ENCODE results near the gene APBB1IP.
A peak's percentile ranks its signal among the peaks of the same experiment; 100 is the strongest.
"Not testable (repeated sequence)": the region's sequence is repeated elsewhere in the genome, so short reads cannot be mapped to it uniquely, and the experiment has no call there.

The APBB1IP gene

DNA sequence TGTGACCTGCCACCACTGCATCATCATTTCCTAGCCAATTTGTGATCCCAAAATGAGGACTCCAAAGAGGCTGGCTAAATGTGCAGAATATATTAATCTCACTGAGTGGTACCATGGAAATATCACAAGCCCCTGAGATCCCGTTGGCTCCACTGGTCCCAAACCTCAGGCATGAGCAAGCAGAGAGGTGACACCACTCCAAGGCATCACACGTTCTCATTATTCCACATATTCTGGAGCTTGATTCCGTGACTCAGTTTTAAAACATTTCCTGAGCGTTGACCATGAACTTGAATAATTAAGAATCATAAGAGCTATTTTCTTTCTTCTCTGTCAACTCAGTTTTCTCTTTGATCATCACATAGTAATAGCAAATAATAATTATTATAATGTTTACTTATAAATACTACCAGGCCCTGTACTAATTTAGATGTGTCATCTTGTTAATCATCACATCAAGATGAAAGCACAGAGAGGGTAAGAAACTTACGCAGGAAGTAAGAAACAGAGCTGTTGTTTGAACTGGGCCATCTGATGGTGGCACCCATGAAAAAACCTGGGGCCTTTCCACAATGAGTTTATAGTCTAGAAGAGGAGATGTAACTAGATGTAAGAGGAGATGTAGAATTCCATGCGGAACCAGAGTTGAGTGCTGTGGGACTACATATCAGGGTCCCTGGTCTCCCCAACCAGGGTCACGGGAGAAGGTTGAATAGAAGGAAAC lies 3.5 kb downstream of the APBB1IP start:
- no peak for DNase-seq (ENCODE audit: low read depth in 2 of 3, low spot score in 2 of 3)

GRCh38 chr10:26445411-26446031 lies 7.4 kb downstream of the APBB1IP start:
- no peak for DNase-seq (ENCODE audit: low read depth in 2 of 3, low spot score in 2 of 3)

DNA sequence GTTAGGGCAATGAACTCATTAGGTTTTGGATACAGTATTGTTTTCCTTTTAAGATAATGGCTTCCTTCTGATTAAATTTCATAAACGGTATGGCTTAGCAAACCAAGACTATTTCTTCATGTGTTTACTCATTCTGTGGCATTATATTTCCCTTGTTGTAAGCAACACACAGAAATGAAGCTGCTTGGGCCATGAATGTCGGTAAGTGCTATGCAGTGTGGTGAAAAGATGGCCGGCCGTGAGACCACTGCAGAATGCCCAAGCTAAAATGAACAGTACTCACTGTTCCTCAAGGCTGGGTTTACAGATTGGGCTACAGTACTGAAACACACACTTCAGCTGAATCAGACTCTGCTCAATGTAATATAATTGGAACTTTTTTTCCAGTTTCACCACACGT lies 8.1 kb downstream of the APBB1IP start:
- DNase-seq (ENCODE audit: low read depth in 2 of 3, low spot score in 2 of 3), result no peak

DNA sequence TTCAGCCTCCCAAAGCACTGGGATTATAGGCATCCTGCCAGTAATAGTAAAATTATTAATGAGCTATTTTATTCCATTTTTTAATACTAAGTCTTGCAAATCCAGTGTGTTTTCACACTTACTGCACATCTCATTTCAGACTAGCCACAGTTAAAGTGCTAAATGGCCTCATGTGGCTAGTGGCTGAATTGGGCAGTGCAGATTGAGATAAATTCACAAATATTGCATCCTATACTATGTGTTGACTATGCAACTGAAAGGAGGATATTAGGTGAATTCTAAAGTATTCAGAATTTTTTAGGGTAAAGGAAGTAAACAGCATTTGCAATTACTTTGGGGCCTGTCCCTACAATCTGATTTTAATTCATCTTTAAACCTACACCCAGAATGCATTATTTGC lies 10.2 kb downstream of the APBB1IP start:
- DNase-seq (ENCODE audit: low read depth in 2 of 3, low spot score in 2 of 3), result no peak

DNA sequence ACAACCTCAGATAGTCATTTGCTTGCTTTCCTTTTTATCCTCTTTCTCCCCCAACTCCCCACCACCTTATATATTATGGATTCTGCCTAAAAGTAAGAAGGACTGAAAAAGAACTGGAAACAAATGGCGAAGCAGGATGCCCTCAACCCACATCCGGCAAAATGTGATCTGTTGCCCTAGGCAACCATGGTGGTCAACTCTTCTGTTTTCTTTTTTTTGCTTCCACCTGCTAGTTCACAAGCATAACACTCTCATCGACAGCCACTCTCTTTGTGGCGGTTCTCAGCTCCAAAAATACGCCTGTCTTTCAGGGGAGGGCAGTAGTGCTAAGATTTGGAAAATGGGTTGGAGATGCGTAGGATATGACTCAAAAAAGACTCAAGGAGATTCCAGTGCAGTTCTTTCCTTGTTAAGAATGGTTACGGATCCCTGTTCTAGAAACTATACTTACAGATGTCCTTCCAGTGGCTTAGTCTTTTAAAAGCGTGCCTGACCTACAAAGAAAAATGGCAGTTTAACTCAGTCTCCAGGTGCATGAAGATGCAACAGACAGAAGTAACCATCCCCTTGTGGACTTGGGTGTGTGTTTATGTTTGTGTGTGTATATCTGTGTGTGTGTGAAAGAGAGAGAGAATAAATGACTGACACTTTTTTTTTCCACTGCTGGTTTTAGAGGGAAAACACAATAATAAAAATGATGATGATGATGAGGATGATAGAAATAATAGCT lies 10.7 kb downstream of the APBB1IP start:
- DNase-seq (ENCODE audit: low read depth in 2 of 3, low spot score in 2 of 3), result peak in 1 of 3 experiments; percentile 29

DNA sequence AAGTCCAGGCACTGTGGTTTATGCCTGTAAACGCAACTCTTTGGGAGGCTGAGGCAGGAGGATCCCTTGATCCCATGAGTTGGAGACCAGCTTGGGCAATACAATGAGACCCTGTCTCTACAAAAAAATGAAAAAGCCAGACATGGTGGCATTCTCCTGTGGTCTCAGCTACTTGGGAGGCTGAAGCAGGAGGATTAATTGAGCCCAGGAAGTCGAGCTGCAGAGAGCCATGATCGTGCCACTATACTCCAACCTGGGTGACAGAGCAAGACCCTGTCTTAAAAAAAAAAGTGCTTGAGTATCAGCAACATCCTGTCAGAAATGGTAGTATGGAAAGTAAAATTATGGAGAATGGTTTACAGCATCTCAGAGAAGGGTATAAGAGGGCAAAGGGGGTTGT lies 11.6 kb downstream of the APBB1IP start:
- DNase-seq (ENCODE audit: low read depth in 2 of 3, low spot score in 2 of 3), result no peak

GRCh38 chr10:26451903-26452302 lies 13.8 kb downstream of the APBB1IP start:
- no peak for DNase-seq (ENCODE audit: low read depth in 2 of 3, low spot score in 2 of 3)

DNA sequence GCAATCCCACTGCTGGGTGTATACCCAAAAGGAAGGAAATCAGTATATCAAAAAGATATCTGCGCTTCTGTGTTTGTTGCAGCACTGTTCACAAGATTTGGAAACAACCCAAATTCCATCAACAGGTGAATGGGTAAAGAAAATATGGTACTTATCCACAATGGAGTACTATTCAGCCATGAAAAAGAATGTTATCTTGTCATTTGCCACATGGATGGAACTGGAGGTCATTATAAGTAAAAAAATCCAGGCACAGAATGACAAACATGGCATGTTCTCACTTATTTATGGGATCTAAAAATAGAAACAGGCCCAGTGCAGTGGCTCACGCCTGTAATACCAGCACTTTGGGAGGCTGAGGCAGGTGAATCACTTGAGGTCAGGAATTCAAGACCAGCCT lies 15.7 kb downstream of the APBB1IP start:
- no peak for DNase-seq (ENCODE audit: low read depth in 2 of 3, low spot score in 2 of 3)

GRCh38 chr10:26454891-26455290 lies 16.8 kb downstream of the APBB1IP start:
- DNase-seq (ENCODE audit: low read depth in 2 of 3, low spot score in 2 of 3), result no peak

DNA sequence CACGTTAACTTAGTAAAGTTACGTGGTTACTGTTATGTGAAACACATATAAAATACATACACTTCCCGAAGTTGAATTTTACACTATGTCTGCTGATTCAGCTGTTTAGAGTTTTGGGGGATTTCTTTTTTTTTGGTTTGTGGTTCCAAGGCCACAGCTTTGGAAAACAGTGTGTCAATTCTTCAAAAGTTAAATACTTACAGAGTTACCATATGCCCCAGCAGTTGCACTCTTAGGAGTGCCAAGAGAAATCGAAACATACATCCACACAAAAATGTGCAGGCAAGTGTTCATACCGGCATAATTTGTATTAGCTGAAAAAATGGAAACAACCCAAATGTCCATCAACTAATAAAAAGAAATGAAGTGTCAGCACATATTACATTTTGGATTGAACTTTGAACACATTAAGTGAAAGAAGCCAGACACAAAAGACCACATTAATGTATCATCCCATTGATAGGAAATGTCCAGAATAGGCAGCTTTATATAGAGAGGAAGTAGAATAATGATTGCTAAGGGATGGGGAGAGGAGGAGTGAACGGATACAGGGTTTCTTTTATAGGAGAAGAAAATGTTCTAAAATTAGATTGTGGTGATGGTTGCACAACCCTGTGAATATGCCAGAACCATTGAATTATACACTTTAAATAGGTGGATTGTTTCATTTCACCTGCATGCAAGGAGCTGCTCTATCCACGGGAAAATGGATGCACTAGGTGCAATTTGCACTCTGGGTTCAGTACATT lies 17.6 kb downstream of the APBB1IP start:
- DNase-seq (ENCODE audit: low read depth in 2 of 3, low spot score in 2 of 3), result no peak

DNA sequence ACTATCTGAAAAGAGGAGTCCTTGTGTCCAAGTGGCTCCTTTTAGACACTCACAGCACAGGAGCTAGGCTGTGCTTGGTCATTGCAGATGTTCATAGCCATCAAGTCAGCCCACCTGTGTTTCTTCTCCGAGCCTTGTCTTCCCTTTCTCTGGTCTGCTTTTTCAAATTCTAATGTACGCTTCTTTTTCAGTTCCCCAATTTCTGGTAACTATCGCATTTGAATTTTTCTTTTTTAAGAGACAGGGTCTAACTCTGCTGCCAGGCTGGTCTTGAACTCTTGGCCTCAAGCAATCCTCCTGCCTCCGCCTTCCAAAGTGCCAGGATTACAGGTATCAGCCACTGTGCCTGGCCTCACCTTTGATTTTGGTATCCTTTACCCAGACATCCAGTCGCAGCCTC lies 18.9 kb downstream of the APBB1IP start:
- no peak for DNase-seq (ENCODE audit: low read depth in 2 of 3, low spot score in 2 of 3)

DNA sequence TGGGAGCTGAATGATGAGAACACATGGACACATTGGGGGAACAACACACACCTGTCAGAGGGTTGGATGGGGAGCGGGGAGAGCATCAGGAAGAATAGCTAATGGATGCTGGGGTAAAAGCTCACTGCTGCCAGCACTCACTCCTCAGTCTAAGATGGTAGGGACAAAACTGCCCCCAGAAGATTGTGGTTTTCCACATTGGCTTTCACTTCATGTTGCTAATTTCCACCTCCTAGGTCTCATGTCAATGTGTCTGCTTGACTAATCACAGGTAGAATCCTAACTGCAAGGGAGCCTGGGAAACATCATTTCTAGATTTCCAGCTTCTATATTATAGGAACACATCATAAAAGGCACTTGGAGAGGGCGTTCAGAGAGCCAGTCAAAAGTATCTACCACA lies 22.6 kb downstream of the APBB1IP start:
- DNase-seq (ENCODE audit: low read depth in 2 of 3, low spot score in 2 of 3), result no peak

- no peak for DNase-seq (ENCODE audit: low read depth in 2 of 3, low spot score in 2 of 3)
These were observed 25.8 kb downstream of the APBB1IP start for GRCh38 chr10:26463986-26464385.

GRCh38 chr10:26464632-26465280 lies 26.6 kb downstream of the APBB1IP start:
- no peak for DNase-seq (ENCODE audit: low read depth in 2 of 3, low spot score in 2 of 3)

DNA sequence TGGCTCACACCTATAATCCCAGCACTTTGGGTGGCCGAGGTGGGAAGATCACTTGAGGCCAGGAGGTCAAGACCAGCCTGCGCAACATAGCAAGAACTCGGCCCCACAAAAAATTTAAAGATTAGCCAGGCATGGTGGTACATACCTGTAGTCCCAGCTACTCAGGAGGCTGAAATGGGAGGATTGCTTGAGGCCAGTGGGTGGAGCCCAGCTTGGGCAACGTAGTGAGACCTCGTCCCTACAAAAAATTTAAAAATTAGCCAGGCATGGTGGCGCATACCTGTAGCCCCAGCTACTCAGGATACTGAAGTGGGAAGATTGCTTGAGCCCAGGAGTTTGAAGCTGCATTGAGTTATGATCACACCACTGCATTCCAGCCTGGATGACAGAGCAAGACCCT lies 28.4 kb downstream of the APBB1IP start:
- not testable (repeated sequence) for DNase-seq (ENCODE audit: low read depth in 2 of 3, low spot score in 2 of 3)

DNA sequence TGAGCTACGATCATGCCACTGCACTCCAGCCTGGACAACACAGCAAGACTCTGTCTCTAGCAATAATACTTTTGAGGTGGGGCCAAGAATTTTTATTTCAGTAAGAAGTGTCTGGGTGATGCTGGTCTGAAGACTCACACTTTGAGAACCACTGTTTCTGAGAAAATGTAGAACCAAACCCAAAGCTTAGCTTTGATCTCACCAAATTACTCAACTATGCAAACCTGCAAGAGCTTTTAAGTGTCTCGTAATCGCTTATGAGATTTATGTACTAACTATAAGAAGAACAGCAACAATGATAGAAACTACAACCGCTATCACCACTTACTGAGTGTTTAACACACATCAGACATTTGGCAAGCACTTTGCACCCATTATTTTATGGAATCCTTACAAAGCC lies 29.5 kb downstream of the APBB1IP start:
- DNase-seq (ENCODE audit: low read depth in 2 of 3, low spot score in 2 of 3), result no peak

- no peak for DNase-seq (ENCODE audit: low read depth in 2 of 3, low spot score in 2 of 3)
These were observed 30.1 kb downstream of the APBB1IP start for GRCh38 chr10:26468291-26468690.

- DNase-seq (ENCODE audit: low read depth in 2 of 3, low spot score in 2 of 3), result no peak
These were observed 30.6 kb downstream of the APBB1IP start for GRCh38 chr10:26468700-26469099.

DNA sequence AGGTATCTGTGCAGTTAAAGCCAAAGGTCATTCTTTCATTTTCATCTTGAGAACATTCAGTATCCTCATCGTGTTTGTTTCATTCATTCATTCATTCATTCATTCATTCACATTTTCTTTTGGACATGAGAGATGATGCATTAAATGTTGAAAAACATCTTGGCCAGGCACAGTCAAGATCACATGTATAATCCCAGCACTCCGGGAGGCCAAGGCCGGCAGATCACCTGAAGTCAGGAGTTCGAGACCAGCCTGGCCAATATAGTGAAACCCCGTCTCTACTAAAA lies 34.3 kb downstream of the APBB1IP start:
- no peak for DNase-seq (ENCODE audit: low read depth in 2 of 3, low spot score in 2 of 3)

- DNase-seq (ENCODE audit: low read depth in 2 of 3, low spot score in 2 of 3), result no peak
These were observed 35.9 kb downstream of the APBB1IP start for GRCh38 chr10:26474026-26474425.

DNA sequence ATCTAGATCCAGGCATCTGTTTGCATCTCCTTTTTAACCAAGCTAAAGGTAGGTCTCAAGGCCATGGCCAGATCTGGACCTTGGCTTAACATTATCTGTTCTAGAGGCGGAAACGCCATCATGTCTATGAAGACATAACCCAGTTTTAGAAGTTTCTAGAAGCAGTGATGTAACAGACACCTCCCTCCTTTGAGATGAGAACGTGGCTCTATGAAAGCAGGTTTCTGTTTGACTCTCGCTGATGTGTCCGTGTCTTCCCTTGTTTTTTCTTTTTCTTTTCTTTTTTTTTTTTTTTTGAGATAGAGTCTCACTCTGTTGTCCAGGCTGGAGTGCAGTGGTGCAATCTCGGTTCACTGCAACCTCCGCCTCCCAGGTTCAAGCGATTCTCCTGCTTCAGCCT lies 36.7 kb downstream of the APBB1IP start:
- DNase-seq (ENCODE audit: low read depth in 2 of 3, low spot score in 2 of 3), result not testable (repeated sequence)

Measured in activated CD8-positive, alpha-beta memory T cell treated with anti-CD3 and anti-CD28 coated beads for 48 hours (primary cell).